HG03139 (cell line): ENCODE results near the gene AFF3.

Experiments
- ATAC-seq: cut with Tn5 transposase; IDR thresholded peaks from one replicate; pipeline ENCODE4 v1.9.1; 2021; ENCODE audit not compliant: unreplicated experiment

The AFF3 gene

DNA sequence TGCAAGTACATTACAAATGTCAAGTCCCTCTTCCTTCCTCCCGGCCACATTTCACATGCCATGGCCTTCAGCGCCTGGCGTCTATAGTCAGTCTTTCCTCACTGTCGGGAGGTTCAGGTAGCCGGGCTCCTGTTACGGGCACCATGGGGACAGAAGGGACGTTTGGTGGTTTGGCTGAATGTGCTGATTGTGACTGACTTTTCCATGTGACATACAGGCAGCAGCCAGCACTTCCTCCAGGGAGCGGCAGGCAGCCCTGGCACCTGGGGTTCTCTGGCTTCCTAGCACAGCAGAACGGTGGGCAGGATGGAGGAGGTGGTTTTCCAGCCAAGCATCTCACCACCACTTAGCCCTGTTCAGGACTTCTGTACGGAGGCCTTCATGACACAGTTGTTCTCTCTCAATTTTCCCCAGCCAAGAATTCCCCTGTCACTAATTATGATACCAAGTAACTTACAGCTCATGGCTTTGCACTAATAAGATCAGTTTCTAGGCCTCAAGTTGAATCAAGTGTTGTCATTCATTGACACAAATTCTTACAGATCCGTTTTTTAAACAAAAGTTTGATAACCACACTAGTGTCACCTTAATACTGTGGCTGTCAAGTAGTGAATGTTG, 568.6 kb downstream of the AFF3 start:
- ATAC-seq, result no peak

DNA sequence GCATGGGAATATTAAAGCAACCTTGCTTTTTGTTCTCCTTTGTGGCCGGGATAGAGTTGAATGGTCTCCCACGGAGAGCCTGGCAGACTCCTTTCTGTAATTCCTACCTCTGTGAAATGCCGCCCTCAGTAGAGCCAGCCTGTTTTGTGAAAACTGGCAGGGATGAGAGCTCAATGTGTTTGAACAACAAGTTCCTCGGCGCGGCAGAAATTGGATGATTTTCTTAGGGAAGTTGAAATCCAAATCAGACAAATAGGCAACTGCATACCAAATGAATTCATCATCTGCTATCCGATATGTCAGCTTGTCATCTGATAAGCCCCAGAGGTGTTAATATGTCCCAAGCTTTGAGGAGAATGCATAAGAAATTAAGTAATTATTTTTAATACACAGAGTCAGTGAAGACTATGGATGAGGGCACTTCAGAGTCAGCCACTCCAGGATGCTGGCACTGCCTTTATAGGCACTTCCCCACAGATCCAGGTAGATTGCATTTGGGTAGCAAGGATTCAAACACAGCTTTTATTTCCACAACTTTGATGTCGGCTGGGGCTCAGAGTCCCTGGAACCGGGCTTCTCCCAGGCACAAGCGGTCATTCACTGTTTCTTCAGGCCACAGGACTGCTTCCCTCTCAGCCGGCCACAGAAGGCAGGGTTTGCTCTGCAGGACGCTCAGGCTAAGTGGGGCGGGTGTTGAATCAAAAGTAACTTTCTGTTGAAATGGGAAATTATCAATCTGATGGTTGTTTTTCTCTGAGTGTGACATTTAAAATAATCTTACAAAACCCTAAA, 569.8 kb downstream of the AFF3 start:
- no peak for ATAC-seq

DNA sequence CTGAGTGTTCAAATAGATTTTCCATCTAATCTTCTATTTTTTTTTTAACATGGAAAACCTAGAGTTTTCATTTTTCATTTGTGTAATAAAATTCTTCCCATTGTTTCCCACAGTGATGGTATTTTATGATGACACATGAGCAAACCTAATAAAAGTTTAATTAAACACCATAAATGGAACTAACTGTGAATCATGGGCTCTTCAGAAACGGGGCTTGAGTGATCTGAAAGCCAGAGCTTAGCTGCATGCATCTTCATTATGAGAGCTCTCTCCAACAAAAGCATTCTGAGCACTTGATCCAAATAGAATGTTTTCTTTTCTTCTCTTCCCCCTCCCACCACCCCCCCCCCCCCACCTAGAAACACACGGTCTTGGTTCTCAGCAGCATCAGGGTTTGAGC, 570.4 kb downstream of the AFF3 start:
- no peak for ATAC-seq

DNA sequence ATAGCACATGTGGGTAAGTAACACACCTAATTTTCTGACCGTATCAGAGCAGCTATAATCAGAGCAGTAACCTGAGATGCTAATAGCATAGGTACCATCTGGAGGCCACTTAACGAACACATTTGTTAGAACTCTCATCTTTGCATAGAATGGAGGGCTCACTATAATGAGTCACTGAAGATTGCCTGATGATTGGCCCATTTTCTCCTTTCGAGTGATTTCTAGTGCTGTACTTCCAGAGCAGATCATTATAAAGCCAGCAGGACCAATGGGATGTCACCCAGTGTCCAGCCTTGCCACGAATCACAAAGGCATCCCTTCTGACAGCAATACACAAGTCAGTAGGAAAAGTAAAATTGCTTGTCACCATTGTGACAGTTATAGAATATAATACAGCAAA, 570.9 kb downstream of the AFF3 start:
- ATAC-seq, result no peak

DNA sequence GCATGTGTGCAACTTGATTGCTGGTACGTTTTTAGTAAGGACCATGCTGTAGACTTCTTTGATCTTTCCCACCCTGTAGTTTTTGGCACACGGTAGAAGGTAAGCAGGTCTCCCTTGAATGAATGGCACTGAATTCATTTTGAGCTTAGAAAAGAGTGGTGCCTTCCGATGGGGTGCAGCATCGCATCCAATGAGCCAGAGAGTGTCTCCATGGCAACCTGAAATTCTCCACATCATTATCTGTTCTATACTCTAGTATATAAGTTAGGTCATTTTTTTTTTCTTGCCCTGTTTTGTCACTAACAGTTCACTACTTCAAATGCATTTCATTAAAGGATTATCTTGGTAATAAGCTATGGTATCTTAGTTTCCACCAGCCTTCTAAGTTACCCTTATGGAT, 571.4 kb downstream of the AFF3 start:
- no peak for ATAC-seq

DNA sequence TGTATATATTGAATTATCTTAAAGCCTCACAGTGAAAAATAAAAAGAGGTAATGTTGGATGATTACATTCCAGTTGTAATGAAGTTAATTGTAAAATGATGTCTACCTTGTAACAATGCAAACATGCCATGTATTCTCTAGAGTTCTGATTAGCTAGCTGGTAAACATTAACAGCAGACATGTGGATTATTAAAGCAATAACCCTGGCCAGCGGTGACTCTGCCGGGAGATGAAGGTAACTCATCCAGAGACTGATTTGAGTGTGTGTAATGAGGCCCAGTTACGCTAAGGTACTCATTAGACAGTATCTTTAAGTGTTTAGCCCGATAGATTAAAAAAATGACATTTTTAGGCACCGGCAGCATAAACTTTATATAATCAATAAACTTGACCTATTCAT, 573.0 kb downstream of the AFF3 start:
- no peak for ATAC-seq

DNA sequence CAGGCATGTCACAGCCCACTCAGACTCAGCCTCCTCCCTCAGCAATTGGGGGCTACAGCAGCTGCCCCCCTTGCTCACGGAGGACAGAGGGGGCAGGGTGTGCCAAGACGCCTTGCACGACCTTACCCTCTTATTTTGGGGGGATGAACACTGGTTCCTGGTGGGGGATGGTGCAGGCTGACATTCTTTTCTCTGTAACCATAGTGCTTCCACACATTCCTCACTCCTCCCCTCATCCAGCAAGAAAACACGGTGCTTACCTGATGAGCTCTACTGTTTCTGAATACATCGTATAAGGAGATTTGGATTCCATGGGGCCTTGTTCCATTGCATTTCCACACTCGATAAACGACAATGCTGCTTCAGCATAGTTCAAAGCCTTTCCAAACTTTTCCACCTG, 577.2 kb downstream of the AFF3 start:
- no peak for ATAC-seq

DNA sequence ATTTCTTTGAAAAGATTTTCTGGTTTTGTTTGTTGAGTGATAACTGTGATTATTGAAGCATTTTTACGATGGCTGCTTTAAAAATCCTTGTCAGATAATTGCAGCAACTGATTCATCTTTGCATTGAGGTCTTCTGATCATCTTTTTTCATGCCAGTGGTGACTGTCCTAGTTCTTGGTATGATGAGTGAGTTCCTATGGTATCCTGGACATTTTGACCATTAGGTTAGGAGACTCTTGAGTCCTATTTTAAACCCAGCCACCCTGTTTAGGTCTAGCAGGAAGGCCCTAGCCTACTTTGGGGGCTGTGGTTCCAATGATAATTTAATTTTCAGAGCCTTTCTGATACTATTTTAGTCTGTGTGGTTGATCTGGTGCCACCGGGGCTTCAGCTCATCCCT, 579.9 kb downstream of the AFF3 start:
- no peak for ATAC-seq

DNA sequence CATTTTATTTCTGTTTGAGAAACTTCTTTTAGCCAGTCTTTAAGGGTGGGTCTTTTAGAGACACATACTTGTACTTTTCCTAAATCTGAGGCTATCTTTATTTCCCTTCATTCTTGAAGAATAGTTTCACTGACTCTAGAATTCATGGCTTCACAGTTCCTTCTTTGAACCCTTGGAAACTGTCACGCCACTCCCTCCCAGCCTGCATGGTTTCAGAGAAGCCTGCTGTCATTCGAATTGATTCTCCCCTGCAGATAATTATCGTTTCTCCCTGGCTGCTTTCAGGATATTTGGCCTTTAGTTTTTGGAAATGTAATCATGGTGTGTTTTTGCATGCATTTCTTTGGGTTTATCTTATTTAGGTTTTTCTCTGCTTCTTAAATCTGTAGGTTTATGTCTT, 580.6 kb downstream of the AFF3 start:
- ATAC-seq, result no peak

DNA sequence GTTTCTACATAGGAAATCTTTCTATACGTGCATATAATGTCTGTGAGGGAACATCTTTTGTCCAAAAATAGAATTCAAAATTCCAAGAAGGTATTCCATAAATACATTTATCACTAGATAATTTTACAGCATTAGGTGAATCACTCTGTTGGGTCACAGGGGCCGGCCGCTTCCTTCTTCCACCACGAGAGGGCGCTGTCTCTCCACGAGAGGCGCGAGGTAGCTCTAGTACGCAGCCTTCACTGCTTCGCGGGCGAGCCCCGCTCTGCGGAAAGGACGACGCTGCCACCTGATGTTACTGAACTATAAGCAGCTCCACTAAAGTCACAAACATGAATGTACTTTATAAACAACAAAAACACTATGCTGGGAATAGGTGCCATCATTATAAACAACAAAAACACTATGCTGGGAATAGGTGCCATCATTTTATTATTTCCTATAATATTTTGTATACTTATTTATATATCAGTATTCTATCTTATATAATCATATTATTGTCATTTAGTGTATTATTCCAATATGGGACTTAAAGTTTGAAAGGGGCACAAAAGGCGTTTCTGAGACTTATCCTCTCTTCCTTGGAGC, 583.2 kb downstream of the AFF3 start:
- ATAC-seq, result no peak

DNA sequence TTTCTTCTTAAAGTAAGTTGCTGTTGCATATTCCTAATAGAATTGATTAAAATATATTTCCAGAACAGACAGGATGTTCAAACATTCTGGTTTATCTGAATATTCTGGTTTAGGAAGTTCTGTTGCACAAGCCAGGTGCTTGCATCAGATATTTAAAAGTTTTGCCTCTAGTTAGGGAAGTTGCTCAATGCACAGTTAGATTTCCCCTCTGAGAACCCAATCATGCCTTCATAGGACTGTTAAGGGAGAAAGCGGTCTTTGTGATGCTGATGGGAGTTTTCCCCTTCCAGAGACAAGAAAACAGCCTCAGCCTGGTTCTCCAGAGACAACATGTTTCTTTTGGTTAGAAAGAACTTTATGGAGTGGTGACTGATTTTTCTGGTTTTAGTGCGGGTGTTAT, 587.0 kb downstream of the AFF3 start:
- no peak for ATAC-seq

DNA sequence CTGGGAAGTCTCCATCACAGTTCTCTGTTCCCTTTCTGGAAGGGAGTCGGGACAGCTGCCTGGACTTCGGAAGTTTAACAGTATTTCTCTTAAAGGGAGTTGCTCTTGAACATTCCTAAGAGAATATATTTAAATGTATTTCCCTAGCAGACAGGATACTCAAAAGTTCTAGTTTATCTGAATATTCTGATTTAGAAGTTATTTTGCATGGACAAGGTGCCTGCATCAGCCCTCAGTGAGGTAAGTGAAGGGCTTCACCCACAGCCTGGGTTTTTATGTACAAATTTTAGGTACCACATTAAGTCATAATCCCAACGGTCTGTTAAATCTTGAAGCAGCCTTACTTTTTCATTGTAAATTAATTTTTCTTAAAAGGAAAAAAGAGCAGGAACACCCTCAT, 587.5 kb downstream of the AFF3 start:
- ATAC-seq, result no peak

DNA sequence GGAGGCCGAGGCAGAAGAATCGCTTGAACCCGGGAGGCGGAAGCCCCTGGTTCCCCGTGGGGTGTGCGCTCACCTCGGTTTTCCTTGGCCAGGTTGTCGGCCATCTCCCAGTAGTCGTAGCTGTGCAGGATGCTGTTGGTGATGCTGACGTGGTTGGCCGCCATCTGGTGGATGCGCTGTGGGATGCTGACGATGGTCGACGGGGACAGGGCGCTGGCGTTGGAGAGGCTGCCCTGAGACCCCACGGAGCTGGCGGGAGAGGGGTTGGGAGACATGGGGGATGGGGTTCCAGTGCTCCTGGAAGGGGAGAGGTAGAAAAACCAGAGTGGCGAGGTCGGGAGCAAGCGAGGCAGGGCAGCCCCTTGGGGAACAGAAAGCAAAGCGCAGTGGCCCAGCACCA, 588.2 kb downstream of the AFF3 start:
- no peak for ATAC-seq

DNA sequence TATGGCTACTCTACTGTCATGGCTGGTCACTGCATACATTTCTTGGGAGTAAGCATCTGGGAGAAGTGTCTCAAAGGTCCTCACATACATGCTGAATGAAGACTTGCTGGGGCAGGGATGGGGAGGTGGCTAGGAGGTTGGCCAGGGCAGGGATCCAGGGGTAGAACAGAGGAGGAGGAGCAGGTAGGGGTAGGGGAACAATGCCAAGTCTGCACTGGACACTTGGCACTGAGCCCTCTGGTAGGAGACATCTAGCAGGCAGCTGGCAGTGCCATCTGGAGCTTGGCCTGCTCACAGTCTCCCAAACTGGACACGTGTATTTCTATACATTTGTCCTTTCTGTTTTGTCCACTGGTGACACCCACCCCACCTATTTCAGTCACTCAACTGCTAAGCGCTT, 589.9 kb downstream of the AFF3 start:
- ATAC-seq, result no peak

DNA sequence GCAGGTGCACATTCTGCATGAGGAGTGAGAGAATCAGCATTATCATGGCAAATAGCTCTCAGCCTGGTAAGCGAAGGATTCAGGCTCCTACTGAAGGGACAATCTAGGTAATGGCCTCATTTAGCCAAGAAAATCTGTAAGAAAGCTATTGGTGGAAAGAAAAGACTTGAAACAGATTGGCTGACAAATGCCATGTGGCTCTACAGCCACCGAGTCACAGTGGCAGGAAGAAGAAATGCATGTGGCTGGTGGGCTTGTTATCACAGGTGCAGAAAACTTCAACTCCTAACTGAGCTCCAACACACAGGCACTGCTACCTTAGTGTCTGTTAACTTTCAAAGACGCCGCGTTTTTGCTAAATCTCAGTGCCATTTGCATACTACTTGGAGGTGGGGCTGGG, 592.0 kb downstream of the AFF3 start:
- no peak for ATAC-seq

DNA sequence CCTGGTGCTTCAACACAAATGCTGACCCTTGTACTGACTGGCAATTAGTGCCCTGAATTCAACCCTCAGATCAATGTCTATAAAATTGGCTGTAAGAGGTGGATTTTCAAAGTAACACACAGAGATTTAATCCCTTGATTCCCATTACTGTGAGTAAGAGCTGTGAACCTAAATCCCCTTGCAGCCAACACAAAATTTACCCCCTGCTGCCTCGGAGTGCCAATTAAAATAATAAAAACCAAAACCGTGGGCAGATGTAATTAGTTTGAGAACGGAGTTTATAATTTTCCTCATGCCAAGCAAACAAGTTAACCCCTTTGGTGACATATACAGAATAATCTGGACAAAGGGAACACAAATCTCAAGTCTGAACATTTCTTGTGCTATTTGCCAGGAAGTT, 596.8 kb downstream of the AFF3 start:
- ATAC-seq, result no peak

DNA sequence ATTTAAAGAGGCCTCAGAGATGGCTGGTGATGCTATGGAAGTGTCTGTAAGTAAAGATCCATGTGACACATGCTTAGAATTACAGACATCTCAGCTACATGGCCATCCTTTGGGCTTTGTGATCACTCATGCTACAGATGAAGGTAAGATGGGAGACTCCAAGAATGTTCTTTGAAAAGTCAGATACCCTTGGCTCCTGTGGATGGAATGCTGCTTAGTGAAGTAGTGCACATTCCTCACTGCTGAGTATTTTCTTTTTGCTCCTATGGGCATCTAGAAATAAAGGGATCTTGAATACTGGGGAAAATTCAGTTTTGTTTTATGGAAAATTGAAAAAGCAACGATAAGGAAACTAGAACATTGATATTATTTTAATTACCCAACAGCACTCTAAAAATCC, 597.3 kb downstream of the AFF3 start:
- ATAC-seq, result no peak

DNA sequence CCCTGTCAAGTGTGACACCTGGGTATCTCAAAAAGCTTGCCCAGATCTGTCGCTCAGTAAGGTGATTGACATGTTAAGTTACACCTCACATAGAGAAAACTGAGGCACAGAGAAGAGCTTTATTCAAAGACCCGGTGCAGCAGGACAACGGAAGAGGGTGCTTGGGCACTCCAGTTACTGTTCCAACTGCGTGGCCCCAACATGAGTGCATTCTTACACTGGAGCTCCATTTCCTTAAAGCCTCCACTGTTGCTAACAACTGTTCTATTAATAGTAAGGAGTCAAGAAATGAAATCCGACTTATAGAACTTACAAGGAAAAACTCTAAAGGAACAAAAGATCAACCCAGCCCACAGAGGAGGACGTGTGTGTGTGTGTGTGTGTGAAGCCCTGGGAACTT, 597.8 kb downstream of the AFF3 start:
- no peak for ATAC-seq

DNA sequence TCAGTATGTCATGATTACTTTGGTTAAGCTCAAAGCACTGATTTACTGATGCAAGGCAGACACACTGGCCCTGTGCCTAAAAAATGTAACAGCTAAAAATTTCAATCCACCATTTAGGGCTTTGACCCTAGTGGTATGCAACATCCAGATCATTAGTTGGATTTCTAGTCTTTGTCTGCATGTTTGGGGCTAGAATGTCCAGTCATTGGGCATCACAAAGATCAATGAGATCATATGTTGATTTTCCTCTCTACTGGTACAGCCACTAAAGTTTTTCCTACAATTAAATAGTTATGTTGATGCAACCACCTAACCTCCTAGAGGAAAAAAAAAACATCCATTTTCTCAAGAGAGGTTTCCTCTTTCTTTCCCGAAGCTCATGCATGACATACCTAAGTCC, 599.1 kb downstream of the AFF3 start:
- no peak for ATAC-seq

DNA sequence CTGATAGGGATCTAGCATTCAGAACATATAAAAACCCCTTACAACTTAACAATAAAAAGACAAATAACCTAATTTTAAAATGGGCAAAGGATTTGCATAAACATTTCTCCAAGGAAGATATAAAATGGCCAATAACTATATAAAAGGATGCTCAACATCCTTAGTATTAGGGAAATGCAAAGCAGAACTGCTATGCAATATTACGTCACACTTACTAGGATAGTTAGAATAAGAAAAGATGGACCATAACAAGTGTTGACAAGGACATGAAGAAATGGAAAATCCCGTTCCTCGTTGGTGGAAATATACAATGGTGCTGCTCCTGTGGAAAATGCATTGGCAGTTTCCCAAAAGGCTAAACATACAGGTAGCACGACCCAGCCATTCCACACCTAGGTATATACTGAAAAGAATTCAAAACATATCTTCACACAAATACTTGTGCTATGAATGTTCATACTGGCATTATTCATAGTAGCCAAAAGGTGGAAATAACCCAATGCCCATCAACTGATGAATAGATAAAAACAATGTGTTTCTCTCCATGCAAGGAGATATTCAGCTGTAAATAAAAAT, 604.4 kb downstream of the AFF3 start:
- ATAC-seq, result no peak

DNA sequence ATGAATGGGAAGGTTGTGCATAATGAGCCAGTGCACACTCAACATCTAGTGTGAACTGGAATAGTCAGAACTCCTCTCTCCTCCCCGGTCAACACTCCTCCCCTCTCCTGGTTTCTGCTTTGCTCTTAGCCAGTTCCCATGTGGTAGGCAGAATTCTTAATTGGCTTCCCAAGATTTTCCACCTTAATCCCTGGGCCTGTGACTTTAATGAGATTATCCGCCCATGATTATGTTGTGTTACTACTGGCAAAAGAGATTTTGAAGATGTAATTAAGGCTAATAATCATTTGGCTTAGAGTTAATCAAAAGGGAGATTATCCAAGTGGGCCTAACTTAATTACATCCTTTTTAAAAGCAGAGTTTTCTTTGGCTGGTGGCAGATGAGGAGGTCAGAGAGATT, 618.3 kb downstream of the AFF3 start:
- no peak for ATAC-seq

DNA sequence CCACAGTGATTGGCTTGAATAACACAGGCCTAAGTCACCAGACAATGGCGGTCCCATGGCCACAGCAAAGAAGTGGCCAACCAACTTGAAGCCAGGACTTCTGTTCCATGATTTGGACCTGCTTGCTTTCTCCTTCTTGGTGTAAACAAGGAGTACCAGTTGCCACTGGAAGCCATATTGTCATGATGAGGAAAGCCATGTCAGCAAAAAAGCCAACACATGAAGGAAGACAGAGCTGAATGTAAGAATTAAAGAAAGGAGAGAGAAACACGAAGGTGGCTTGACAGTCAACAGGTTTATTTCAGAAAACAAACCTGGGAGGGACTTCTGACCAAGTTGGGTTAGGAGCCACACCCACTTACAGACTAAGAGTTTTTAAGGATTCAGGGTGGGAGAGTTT, 620.2 kb downstream of the AFF3 start:
- no peak for ATAC-seq
